Stomach smooth muscle (tissue), 2 donors: ENCODE data around the gene TRIOBP.
A peak's percentile ranks its signal among the peaks of the same experiment; 100 is the strongest.

Source experiments
- H3K27ac ChIP-seq: one replicate; pipeline ENCODE4 v1.7.0; 2013; ENCODE audit warnings: mild to moderate bottlenecking, low read length, inconsistent platforms
- H3K27me3 ChIP-seq, 2 donors: one replicate each; pipeline ENCODE4 v1.7.0; 2013; ENCODE audit warnings: low read length in 2 of 2; ENCODE audit not compliant: insufficient read depth in 2 of 2, control insufficient read depth in 1 of 2
- H3K36me3 ChIP-seq, 2 donors: one replicate each; pipeline ENCODE4 v1.7.0; 2013; ENCODE audit warnings: low read length in 2 of 2; ENCODE audit not compliant: control insufficient read depth in 2 of 2, insufficient read depth in 2 of 2
- H3K4me1 ChIP-seq: one replicate; pipeline ENCODE4 v1.7.0; 2013; ENCODE audit warnings: low read length; ENCODE audit not compliant: control insufficient read depth, insufficient read depth
- H3K4me3 ChIP-seq, 2 donors: one replicate each; pipeline ENCODE4 v1.7.0; 2013; ENCODE audit warnings: low read length in 2 of 2
- H3K9ac ChIP-seq, 2 donors: one replicate each; pipeline ENCODE4 v1.7.0; 2013; ENCODE audit warnings: low read length in 2 of 2, mild to moderate bottlenecking in 1 of 2
- H3K9me3 ChIP-seq, 2 donors: one replicate each; pipeline ENCODE4 v1.7.0; 2013; ENCODE audit warnings: low read length in 2 of 2; ENCODE audit not compliant: control insufficient read depth in 2 of 2
- donor health status: healthy.
- donor health status: Pancreatic carcinoma.

Gene TRIOBP

DNA sequence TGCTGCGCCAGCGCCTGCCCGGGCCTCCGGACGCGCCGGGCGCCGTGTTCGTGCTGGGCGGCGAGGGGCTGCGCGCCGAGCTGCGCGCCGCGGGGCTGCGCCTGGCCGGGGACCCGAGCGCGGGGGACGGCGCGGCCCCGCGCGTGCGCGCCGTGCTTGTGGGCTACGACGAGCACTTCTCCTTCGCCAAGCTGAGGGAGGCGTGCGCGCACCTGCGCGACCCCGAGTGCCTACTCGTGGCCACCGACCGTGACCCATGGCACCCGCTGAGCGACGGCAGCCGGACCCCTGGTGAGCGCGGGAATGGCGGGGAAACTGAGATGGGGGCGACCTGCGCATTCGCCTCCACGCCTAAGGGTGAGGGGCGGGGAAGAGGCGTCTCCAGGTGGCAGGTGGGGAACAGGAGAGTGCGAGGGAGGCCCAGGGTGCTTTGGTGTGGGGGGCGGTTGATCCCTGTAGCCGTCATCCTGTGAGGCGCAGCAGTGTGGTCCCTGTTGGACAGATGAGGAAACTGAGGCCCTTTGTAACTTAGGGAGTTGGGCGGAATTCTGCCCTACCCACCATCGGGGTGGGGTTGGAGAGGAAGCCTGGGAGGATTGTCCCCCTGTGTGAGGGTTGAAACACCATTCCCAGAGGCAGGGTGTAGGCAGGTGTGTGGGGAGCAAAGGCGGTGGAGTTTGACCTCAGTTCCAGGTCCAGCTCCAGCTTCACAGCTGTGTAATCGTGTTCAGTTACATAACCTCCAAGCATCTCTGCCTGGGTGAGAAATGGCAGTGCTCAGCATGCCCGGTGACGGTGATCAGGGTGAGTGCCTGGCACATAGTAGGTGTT, 37.6 kb upstream of the TRIOBP start:
- Histone ChIP-seq H3K27me3 (no peaks in the 10 kb centered on the region), H3K9ac (peak overlapping the region; percentile 64 to 78), H3K4me3 (peak overlapping the region; percentile 68 to 83), H3K4me1 (peaks cover 44% of the 10 kb centered on the region), H3K36me3 (no peaks in the 10 kb centered on the region), H3K27ac (peak overlapping the region; percentile 80), H3K9me3 (no peaks in the 10 kb centered on the region)

DNA sequence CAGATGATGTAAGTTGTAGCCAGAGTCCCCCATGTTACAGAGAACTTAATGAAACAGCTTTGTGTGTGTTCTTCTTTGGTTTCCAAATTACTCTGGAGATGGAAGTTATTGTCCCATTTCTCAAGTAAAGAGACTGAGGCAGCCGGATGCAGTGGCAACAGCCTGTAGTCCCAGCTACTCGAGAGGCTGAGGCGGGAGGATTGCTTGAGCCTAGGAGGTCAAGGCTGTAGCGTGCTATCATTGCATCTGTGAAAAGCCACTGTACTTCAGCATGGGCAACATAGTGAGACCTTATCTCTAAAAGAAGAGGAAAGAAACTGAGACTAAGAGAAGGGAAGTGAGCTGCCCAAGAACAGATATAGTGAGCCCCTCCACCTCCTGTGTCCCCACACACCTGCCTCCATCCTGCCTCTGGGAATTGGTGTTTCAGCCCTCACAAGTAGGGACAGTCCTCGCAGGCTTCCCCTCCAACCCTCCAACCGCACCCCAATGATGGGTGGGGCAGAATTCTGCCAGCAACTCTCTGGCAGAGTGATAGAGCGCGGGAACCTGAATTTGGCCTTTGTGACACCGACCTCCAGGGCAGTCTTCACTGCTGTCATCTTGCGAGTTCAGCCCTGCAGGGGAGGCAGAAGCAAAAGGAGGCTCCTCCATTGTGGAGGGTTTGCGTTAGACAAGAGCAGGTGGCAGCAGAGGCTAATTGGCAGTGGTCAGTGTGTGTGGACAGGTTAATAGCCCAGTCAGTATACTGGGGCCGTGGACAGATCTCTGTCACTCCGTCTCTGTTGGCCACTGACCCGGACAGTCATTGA, 36.7 kb upstream of the TRIOBP start:
- peak overlapping the region; percentile 64 to 78 for H3K9ac ChIP-seq
- H3K27ac ChIP-seq = peak overlapping the region; percentile 80

DNA sequence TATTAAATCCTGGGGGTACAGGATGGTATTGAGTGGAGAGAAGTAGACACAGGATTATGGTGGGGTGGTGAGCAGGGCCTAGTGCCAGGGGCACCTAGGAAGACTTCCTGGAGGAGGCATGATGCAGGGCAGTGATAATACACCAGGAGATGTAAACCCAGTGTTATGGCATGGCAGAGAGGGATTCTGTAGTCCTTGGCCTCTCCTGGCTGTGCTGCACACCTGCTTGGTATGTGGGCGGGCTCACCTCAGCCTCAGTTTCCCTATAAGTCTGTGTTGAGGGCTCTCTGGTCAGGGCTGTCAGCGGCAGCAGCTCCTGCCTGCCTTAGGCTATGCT, 36.2 kb upstream of the TRIOBP start:
- Histone ChIP-seq H3K4me3 (peak overlapping the region; percentile 18 to 83), H3K4me1 (peaks cover 51% of the 10 kb centered on the region), H3K9me3 (no peaks in the 10 kb centered on the region), H3K27ac (peak overlapping the region; percentile 80), H3K9ac (peak overlapping the region; percentile 51 to 64), H3K36me3 (peaks cover under 1 to 4% of the 10 kb centered on the region in 2 donors), H3K27me3 (no peaks in the 10 kb centered on the region)

More for the DNA sequence above, 36.7 kb upstream of the TRIOBP start:
- no peaks in the 10 kb centered on the region for H3K36me3 ChIP-seq
- H3K4me3 ChIP-seq = peak overlapping the region; percentile 68 to 83
- peaks cover 47% of the 10 kb centered on the region for H3K4me1 ChIP-seq
- H3K27me3 ChIP-seq = no peaks in the 10 kb centered on the region
- no peaks in the 10 kb centered on the region for H3K9me3 ChIP-seq

DNA sequence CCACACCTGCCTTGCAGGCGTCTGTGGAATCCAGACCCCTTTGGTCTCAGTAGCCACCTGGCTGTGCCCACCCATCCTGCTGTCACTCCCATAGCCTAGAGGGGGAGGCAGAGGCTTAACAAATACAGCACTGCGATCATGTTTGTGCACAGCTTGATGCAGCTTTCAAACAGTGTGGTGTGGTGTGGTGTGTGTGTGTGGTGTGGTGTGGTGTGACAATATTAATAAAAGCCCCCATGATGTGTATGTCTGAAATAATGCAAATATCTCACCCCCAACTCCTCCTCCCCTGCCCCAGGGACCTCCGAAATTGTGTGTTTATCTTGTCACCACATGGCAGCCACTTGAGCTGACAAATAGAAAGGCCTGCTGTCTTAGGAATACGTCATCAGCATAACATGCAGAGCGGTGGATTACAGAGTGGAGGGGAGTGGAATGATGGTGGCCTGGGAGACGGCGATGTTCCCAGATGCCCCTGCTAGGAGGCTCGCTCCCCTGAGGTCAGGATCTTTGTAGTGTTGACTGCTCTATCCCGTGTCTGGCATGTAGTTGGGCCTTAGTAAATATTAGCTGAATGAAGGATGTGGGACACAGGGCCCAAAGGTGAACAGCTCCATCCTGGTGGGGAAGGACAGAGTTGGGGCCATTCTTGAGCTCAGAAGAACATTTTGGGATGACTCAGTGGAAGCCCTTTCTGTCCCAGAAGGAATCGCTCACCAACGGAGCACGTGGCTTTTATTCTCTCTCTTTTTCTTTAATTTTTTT, 35.5 kb upstream of the TRIOBP start:
- no peaks in the 10 kb centered on the region for H3K27me3 ChIP-seq
- H3K4me3 ChIP-seq = peak overlapping the region; percentile 34 to 35
- peaks cover 6 to 11% of the 10 kb centered on the region in 2 donors for H3K36me3 ChIP-seq
- peaks cover 51% of the 10 kb centered on the region for H3K4me1 ChIP-seq
- H3K9me3 ChIP-seq = no peaks in the 10 kb centered on the region
- peak overlapping the region; percentile 51 to 64 for H3K9ac ChIP-seq
- peak overlapping the region; percentile 80 for H3K27ac ChIP-seq

DNA sequence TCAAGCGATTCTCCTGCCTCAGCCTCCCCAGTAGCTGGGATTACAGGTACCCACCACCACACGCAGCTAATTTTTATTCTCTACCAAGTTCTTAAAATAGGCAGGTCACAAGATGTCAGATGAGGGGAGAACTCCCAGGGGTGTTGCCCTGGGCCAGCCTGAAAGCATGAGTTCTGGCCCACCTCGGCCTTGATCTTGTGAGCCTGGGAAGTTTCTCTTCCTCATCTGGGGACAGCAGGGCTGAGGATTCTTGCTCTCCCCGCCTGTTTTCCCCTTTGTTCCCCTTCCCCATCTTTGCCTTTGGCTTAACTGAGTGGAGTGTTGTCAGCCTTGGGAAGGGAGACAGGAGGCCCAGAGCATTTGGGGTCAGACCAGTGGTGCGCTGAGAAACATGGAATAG, 34.8 kb upstream of the TRIOBP start:
- peak overlapping the region; percentile 67 for H3K27ac ChIP-seq
- H3K9me3 ChIP-seq = no peaks in the 10 kb centered on the region
- peak overlapping the region in 1 of 2 donors; percentile 21 for H3K9ac ChIP-seq

DNA sequence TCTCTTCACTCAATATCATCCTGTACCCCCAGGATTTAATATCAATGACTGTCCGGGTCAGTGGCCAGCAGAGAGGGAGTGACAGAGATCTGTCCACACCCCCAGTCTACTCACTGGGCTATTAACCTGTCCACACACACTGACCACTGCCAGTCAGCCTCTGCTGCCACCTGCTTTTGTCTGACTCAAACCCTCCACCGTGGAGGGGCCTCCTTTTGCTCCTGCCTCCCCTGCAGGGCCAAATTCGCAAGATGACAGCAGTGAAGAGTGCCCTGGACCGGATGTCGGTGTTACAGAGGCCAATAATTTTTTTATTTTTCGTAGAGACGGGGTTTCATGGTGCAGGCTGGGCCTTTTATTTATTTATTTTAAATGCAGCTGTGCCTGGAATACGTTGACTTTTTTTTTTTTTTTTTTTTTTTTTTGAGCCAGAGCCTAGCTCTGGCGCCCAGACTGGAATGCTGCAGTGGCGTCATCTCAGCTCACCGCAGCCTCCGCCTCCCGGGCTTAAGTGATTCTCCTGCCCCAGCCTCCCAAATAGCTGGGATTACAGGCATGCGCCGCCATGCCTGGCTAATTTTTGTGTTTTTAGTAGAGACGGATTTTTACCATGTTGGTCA, 33.2 kb upstream of the TRIOBP start:
- H3K27ac ChIP-seq = peak overlapping the region; percentile 77
- H3K9ac ChIP-seq = peak overlapping the region in 1 of 2 donors; percentile 4
- no peaks in the 10 kb centered on the region for H3K9me3 ChIP-seq
- H3K4me1 ChIP-seq = peaks cover 46% of the 10 kb centered on the region
- peaks cover 11 to 16% of the 10 kb centered on the region in 2 donors for H3K36me3 ChIP-seq
- no peaks in the 10 kb centered on the region for H3K27me3 ChIP-seq
- no peak overlapping the region for H3K4me3 ChIP-seq

More for the DNA sequence above, 34.8 kb upstream of the TRIOBP start:
- Histone ChIP-seq H3K27me3 (no peaks in the 10 kb centered on the region), H3K36me3 (peaks cover 9 to 16% of the 10 kb centered on the region in 2 donors), H3K4me1 (peaks cover 51% of the 10 kb centered on the region), H3K4me3 (no peak overlapping the region)

DNA sequence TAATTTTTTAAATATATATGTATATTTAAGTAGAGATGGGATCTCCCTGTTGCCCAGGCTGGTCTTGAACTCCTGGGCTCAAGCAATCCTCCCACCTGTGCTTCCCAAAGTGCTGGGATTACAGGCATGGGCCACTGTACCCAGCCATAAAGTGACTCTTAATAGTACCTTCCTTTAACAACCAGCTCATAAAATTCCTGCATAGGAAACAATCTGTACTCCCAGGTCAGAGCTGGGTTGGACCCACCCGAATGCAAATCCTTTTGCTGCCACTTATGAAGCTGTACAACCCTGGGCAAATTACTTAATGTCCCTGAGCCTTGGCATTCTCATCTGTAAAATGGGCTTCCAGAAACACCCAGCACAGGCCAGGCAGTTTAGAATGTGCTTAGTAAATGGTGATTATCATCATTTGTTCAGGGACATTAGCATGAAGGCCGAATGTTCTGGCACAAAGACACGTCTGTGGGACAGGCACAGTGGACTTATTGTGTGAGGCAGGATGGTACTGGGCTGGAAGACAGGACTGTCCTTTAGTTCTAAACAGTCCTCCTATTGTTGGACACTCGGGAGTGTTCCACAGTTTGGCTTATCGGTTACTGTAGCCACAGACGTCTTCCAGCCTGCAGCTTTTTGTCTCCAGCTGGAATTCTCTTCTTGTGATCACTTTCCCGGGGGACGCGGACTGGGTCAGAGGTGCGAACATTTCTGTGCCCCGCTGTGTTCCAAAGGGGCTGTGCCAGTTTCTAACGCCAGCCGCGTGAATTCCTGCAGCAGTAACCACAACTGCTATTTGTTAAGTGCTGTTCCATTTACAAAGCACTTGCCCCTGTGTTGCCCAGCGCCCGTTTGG, 32.4 kb upstream of the TRIOBP start:
- H3K9ac ChIP-seq = no peak overlapping the region
- H3K36me3 ChIP-seq = peaks cover 11 to 16% of the 10 kb centered on the region in 2 donors
- no peaks in the 10 kb centered on the region for H3K27me3 ChIP-seq
- H3K27ac ChIP-seq = peak overlapping the region; percentile 41
- H3K9me3 ChIP-seq = no peaks in the 10 kb centered on the region
- H3K4me3 ChIP-seq = no peak overlapping the region
- peaks cover 42% of the 10 kb centered on the region for H3K4me1 ChIP-seq

DNA sequence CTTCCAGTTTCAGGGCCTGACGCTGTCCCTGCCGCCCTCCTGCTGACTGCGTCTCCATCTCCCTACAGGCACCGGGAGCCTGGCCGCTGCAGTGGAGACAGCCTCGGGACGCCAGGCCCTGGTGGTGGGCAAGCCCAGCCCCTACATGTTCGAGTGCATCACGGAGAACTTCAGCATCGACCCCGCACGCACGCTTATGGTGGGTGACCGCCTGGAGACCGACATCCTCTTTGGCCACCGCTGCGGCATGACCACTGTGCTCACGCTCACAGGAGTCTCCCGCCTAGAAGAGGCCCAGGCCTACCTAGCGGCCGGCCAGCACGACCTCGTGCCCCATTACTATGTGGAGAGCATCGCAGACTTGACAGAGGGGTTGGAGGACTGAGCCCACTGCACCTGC, 31.4 kb upstream of the TRIOBP start:
- H3K9ac ChIP-seq = no peak overlapping the region
- H3K36me3 ChIP-seq = peaks cover 11 to 16% of the 10 kb centered on the region in 2 donors
- no peaks in the 10 kb centered on the region for H3K27me3 ChIP-seq
- no peak overlapping the region for H3K4me3 ChIP-seq
- H3K27ac ChIP-seq = peak overlapping the region; percentile 41
- H3K9me3 ChIP-seq = no peaks in the 10 kb centered on the region
- peaks cover 34% of the 10 kb centered on the region for H3K4me1 ChIP-seq

DNA sequence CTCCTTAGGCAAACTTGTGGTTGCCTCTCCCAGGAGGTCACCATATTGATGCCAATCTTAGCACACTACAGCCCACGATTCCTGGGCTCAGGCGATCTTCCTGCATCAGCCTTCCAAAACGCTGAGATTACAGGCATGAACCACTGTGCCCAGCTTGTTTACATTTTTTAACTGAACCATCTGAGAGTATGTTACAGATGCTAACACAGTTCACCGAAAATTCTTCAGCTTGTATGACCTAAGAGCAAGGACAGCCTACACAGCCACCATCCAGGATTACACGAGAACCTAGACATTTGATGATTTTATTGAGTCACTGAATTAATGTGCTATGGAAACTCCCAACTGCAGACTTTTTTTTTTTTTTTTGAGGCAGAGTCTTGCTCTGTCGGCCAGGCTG, 27.3 kb upstream of the TRIOBP start:
- H3K9me3 ChIP-seq = no peaks in the 10 kb centered on the region

More for the DNA sequence above, 27.3 kb upstream of the TRIOBP start:
- peaks cover 29% of the 10 kb centered on the region for H3K4me1 ChIP-seq
- no peak overlapping the region for H3K27ac ChIP-seq
- H3K9ac ChIP-seq = peak overlapping the region in 1 of 2 donors; percentile 21
- no peak overlapping the region for H3K4me3 ChIP-seq
- H3K36me3 ChIP-seq = peaks cover 11 to 16% of the 10 kb centered on the region in 2 donors
- no peaks in the 10 kb centered on the region for H3K27me3 ChIP-seq
